ENCODE measurements around the gene UBL4A. TPM values are rescaled to one million over a fixed set of nuclear protein-coding genes. Genes with fewer than 3 reads are reported as not detected.

UBL4A gene
- total RNA-seq, 1 donor from 2014 or later, result 20.9 TPM

DNA sequence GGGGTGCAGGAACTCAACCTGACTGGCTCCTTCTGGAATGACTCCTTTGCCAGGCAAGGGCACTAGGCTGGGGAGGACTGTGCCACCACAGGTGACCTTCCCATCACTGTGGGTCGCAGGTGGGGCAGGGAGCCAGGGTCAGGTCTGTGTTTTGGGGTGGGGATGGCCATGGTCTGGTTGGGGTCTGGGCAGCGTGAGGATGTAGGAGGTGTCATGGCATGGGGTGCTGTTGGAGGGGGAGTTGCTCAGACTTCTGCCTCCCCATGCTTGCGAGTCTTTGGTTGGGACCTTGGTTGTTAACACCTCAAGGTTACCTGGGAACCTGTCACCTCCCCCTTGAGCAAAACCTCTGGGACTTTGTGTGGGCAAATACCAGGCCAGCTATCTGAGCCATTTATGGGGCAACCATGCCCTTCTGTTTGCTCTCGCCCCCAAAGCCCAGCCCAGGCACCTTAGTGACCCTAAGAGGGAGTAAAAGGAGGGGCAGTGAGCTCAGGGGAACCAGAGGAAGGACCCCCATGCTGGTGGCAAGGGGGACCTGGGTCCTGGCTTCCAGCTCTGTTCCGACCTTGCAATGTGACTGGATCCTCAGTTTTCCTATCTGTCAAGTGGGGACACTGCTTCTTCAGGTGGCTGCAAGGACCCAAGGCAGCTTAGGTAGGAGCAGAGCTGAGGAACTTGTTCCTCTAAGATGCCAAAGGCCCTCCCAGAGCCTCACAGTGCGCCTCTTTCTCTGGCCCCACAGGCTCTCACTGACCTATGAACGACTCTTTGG is 51.8 kb downstream of the UBL4A start:
- intact Hi-C loops (cut with micrococcal nuclease), result loop anchor here (5.0 kb wide), 1 partner anchor 37 kb away; the partner anchor contains the start of gene RPL10
- ChIA-PET CTCF (no interaction called here), POLR2A (no interaction called here)
- Mint-ChIP-seq H3K4me3 (no peak overlapping the region), H3K27ac (no peak overlapping the region), H3K36me3 (ENCODE audit: low read depth) (peaks cover 34% of the 10 kb centered on the region), H3K9me3 (no peaks in the 10 kb centered on the region), H3K27me3 (no peaks in the 10 kb centered on the region), H3K4me1 (peaks cover 34% of the 10 kb centered on the region)
- TF ChIP-seq, protein P1, sequence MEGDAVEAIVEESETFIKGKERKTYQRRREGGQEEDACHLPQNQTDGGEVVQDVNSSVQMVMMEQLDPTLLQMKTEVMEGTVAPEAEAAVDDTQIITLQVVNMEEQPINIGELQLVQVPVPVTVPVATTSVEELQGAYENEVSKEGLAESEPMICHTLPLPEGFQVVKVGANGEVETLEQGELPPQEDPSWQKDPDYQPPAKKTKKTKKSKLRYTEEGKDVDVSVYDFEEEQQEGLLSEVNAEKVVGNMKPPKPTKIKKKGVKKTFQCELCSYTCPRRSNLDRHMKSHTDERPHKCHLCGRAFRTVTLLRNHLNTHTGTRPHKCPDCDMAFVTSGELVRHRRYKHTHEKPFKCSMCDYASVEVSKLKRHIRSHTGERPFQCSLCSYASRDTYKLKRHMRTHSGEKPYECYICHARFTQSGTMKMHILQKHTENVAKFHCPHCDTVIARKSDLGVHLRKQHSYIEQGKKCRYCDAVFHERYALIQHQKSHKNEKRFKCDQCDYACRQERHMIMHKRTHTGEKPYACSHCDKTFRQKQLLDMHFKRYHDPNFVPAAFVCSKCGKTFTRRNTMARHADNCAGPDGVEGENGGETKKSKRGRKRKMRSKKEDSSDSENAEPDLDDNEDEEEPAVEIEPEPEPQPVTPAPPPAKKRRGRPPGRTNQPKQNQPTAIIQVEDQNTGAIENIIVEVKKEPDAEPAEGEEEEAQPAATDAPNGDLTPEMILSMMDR (IDR thresholded peaks at IDR 0.05), result no peak
- no peak for ATAC-seq (ENCODE audit: low read depth)
- no peak for DNase-seq

Other genes starting within 250 kb of the UBL4A start
- gene OPN1MW3, start 229.0 kb downstream of the UBL4A start, total RNA-seq, result not detected in 2 replicates
- not detected in 2 replicates for gene TEX28, start 191.5 kb downstream of the UBL4A start, total RNA-seq
- not detected in 2 replicates for gene TKTL1, start 190.8 kb downstream of the UBL4A start, total RNA-seq
- 605 and 679 TPM in 2 replicates for gene FLNA, start 112.0 kb downstream of the UBL4A start, total RNA-seq
- gene EMD, start 107.3 kb downstream of the UBL4A start, total RNA-seq, result 68.4 and 70.2 TPM in 2 replicates
- gene RPL10, start 88.2 kb downstream of the UBL4A start, total RNA-seq, result 5,113 and 5,534 TPM in 2 replicates
- gene DNASE1L1, start 77.4 kb downstream of the UBL4A start, total RNA-seq, result 15.3 and 15.8 TPM in 2 replicates
- 50.5 and 66.1 TPM in 2 replicates for gene TAFAZZIN, start 75.1 kb downstream of the UBL4A start, total RNA-seq
- gene ATP6AP1, start 57.9 kb downstream of the UBL4A start, total RNA-seq, result 36.6 and 38.8 TPM in 2 replicates
- gene GDI1, start 49.5 kb downstream of the UBL4A start, total RNA-seq, result 112 and 127 TPM in 2 replicates
- 52.5 and 56.0 TPM in 2 replicates for gene FAM50A, start 42.5 kb downstream of the UBL4A start, total RNA-seq
- 58.9 and 69.5 TPM in 2 replicates for gene PLXNA3, start 28.3 kb downstream of the UBL4A start, total RNA-seq
- gene LAGE3, start 7.3 kb downstream of the UBL4A start, total RNA-seq, result 16.6 and 18.9 TPM in 2 replicates
- gene SLC10A3, start 4.0 kb upstream of the UBL4A start, total RNA-seq, result 13.4 and 17.1 TPM in 2 replicates
- gene FAM3A, start 29.6 kb upstream of the UBL4A start, total RNA-seq, result 30.0 and 36.1 TPM in 2 replicates
- gene G6PD, start 60.2 kb upstream of the UBL4A start, total RNA-seq, result 77.1 and 84.6 TPM in 2 replicates
- 52.9 and 61.1 TPM in 2 replicates for gene IKBKG, start 61.0 kb upstream of the UBL4A start, total RNA-seq
- not detected in 2 replicates for gene CTAG1A, start 98.5 kb upstream of the UBL4A start, total RNA-seq
- not detected in 2 replicates for gene CTAG1B, start 132.7 kb upstream of the UBL4A start, total RNA-seq
- not detected in 2 replicates for gene CTAG2, start 167.0 kb upstream of the UBL4A start, total RNA-seq